OCI-LY3 (cell line): ENCODE results near the gene ARL8A.

Experiments used
- H2AFZ ChIP-seq: fragments of 200-600, 300-600 bp; shearing (Covaris generic); 2 replicates; pipeline ENCODE4 v1.6.0; 2014; ENCODE audit warnings: antibody characterized with exemption, low read depth, low read length
- H3K27ac ChIP-seq: fragments of 200-600, 300-600 bp; sonication (generic); 2 replicates; pipeline ENCODE4 v1.5.1; 2014; ENCODE audit warnings: mild to moderate bottlenecking, low read length, moderate library complexity, mixed read lengths
- H3K27me3 ChIP-seq: fragments of 200-600, 300-600 bp; sonication (generic); 2 replicates; pipeline ENCODE4 v1.6.1; 2014; ENCODE audit warnings: low read depth, low read length, mixed read lengths
- H3K36me3 ChIP-seq: fragments of 200-600, 300-600 bp; sonication (generic); replicated peaks from 2 replicates; pipeline ENCODE3; 2014; ENCODE audit warnings: low read depth, low read length, mixed read lengths
- H3K4me1 ChIP-seq: fragments of 300-600, 200-600 bp; sonication (generic); 2 replicates; pipeline ENCODE4 v1.6.1; 2014; ENCODE audit warnings: low read length, mixed read lengths
- H3K4me2 ChIP-seq: fragments of 200-600, 300-600 bp; sonication (generic); 2 replicates; pipeline ENCODE4 v1.6.1; 2014; ENCODE audit warnings: low read length, mixed read lengths
- H3K4me3 ChIP-seq: fragments of 300-600, 200-600 bp; sonication (generic); 2 replicates; pipeline ENCODE4 v1.5.1; 2014; ENCODE audit warnings: antibody characterized with exemption, mild to moderate bottlenecking, low read length, moderate library complexity
- H3K79me2 ChIP-seq: fragments of 300-600, 200-600 bp; shearing (Covaris generic); 2 replicates; pipeline ENCODE4 v1.6.1; 2014; ENCODE audit warnings: mild to moderate bottlenecking, low read length, mixed read lengths
- H3K9ac ChIP-seq: fragments of 300-600, 200-600 bp; shearing (Covaris generic); 2 replicates; pipeline ENCODE4 v1.6.0; 2014; ENCODE audit warnings: mild to moderate bottlenecking, low read length, moderate library complexity
- H3K9me3 ChIP-seq: fragments of 200-600, 300-600 bp; shearing (Covaris generic); 2 replicates; pipeline ENCODE4 v1.6.1; 2014; ENCODE audit warnings: low read length, mixed read lengths; ENCODE audit not compliant: insufficient read depth
- H4K20me1 ChIP-seq: fragments of 200-600, 300-600 bp; sonication (generic); 2 replicates; pipeline ENCODE4 v1.6.1; 2016; ENCODE audit warnings: low read length, mixed read lengths; ENCODE audit not compliant: insufficient read depth
- EZH2phosphoT487 ChIP-seq: fragments of 200-600 bp; shearing (Covaris generic); IDR thresholded peaks from 2 replicates; pipeline ENCODE4 v1.6.1; 2018; ENCODE audit warnings: antibody characterized with exemption, mixed run types, low read depth
- TF ChIP-seq, protein P1 (sequence below): fragments of 200-600, 300-600 bp; sonication (generic); IDR thresholded peaks from 2 replicates; pipeline ENCODE4 v1.5.1; 2014; ENCODE audit warnings: antibody characterized with exemption, low read length, low read depth

ARL8A gene

DNA sequence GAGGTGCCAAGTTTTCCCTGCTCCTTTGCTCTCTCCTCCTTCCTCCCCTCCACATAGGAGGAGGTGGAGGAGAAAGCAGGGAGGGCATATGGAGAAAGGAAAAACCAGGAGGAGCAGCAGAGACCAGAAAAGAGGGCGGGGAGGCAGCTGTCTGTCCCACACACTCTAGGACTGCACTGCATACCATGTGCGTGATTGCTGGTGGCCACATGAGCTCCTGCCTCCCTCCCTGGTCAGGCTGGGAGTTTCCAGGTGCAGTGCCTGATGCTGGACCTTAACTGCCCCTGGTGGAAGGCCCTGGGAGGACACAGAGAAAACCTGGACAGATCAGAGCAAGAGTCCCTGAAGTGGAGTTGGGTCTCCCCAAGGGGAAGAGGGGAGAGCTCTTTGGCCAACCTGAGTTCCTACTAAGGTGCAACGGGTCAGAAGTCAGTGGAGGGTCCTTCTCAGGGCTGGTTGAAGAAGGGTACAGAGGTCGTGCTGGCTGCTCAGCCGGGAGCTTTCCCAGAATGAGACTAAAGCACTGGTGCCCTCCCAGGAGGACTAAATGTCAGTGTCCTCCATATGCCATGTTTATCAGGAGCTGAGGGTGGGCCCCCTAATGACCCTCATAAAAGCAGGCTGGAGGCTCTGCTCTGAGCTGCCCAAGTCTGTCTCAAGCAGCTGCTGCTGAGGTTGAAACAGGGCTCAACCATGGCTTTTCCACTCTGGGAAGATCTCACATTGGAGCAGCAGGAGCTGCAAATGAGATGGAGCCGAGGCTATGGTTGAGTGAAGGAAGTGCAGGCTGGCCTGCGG is 45.6 kb upstream of the ARL8A start:
- no peaks in the 10 kb centered on the region for H3K4me1 ChIP-seq
- no peaks in the 10 kb centered on the region for H3K9me3 ChIP-seq
- H2AFZ ChIP-seq = no peak overlapping the region
- no peak overlapping the region for H3K4me2 ChIP-seq
- H3K36me3 ChIP-seq = no peaks in the 10 kb centered on the region
- H3K27me3 ChIP-seq = peaks cover 33% of the 10 kb centered on the region
- H4K20me1 ChIP-seq = no peaks in the 10 kb centered on the region
- H3K4me3 ChIP-seq = no peak overlapping the region
- no peaks in the 10 kb centered on the region for H3K79me2 ChIP-seq
- no peak overlapping the region for H3K27ac ChIP-seq
- no peak overlapping the region for H3K9ac ChIP-seq
- TF ChIP-seq EZH2phosphoT487 = no peak
- TF ChIP-seq, protein P1, sequence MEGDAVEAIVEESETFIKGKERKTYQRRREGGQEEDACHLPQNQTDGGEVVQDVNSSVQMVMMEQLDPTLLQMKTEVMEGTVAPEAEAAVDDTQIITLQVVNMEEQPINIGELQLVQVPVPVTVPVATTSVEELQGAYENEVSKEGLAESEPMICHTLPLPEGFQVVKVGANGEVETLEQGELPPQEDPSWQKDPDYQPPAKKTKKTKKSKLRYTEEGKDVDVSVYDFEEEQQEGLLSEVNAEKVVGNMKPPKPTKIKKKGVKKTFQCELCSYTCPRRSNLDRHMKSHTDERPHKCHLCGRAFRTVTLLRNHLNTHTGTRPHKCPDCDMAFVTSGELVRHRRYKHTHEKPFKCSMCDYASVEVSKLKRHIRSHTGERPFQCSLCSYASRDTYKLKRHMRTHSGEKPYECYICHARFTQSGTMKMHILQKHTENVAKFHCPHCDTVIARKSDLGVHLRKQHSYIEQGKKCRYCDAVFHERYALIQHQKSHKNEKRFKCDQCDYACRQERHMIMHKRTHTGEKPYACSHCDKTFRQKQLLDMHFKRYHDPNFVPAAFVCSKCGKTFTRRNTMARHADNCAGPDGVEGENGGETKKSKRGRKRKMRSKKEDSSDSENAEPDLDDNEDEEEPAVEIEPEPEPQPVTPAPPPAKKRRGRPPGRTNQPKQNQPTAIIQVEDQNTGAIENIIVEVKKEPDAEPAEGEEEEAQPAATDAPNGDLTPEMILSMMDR = no peak

DNA sequence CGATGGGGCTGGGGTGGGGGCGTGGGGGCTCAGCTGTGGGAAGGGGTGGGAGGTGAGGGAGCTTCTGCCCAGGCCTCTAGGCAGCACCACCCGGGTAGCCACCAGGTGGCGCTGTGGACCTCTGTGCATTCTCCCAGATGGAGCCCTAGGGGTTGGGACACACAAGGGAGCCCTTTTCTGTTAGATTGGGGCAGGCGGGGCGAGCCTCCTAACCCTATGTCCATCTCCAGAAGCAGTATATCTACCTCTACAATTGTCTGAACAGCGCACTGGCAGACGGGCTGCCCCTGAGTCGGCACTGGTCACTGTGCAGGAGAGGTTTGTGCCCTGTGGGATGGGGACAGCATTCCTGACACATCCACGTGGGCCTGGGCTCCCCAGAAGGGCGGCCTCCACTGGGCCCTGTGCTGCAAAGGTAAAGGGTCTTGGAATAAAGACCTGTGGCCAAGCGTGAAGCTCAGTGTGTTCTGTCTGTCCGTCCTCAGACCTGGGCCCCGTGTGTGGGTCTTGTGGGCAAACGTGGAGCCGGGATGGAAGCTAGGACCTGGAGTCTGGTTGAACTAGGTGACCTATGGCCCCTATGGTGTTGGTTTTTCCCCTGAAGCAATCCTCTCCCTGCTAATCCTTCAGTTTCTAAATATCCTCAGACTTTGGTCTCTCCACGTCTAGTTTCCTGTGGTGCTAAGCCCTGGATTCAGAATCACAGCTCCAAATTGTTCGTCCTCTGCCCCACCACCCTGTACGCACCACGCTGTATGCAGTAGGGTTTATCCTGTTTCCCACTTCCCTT is 44.7 kb upstream of the ARL8A start:
- Histone ChIP-seq H4K20me1 (no peaks in the 10 kb centered on the region), H2AFZ (no peak overlapping the region), H3K36me3 (no peaks in the 10 kb centered on the region), H3K27ac (no peak overlapping the region), H3K9ac (no peak overlapping the region), H3K9me3 (no peaks in the 10 kb centered on the region), H3K4me3 (no peak overlapping the region), H3K4me2 (no peak overlapping the region), H3K27me3 (peaks cover 36% of the 10 kb centered on the region), H3K79me2 (no peaks in the 10 kb centered on the region), H3K4me1 (peaks cover 3% of the 10 kb centered on the region; the same call in 1 of the 2 replicates)
- no peak for TF ChIP-seq EZH2phosphoT487
- TF ChIP-seq, protein P1 = peak; percentile 67

DNA sequence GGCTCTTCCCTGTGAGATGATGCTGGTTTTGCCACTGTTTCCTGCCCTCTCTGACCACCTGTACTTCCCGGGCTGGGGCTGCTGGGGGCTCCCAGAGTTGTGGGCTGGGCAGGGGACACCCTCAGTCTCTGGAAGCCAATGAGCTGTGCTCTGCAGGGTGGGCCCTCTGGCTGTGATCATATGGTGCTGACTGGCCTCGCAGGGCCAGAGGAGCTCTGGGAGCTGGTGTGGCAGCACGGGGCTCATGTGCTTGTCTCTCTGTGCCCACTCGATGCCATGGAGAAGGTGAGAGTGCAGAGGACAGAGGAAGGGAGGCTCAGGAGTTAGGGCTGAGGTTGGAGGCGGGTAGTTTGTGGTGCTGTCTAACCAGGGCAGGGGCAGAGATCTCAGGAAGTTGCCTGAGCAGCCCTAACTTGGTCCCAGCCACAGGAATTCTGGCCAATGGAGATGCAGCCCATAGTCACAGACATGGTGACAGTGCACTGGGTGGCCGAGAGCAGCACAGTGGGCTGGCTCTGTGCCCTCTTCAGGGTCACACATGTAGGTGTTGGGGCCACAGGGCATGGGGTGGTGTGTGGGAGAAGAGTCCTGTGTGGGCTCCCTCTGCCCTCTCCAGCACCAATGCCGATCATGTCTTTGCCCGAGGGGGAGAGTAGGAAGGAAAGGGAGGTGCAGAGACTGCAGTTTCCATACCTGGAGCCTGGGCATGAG is 43.3 kb upstream of the ARL8A start:
- no peak overlapping the region for H3K9ac ChIP-seq
- H3K9me3 ChIP-seq = no peaks in the 10 kb centered on the region
- H4K20me1 ChIP-seq = no peaks in the 10 kb centered on the region
- no peaks in the 10 kb centered on the region for H3K79me2 ChIP-seq
- no peak overlapping the region for H3K27ac ChIP-seq
- H3K4me2 ChIP-seq = no peak overlapping the region
- peaks cover 31% of the 10 kb centered on the region for H3K27me3 ChIP-seq
- H3K36me3 ChIP-seq = no peaks in the 10 kb centered on the region
- no peak overlapping the region for H3K4me3 ChIP-seq
- H2AFZ ChIP-seq = no peak overlapping the region
- TF ChIP-seq, protein P1 = no peak
- no peak for TF ChIP-seq EZH2phosphoT487
- H3K4me1 ChIP-seq = peaks cover 3% of the 10 kb centered on the region; the same call in 1 of the 2 replicates
